Ovary (tissue), 9 donors: Measurements from ENCODE around the gene THRA. TPM values are rescaled to one million over a fixed set of nuclear protein-coding genes. Genes with fewer than 3 reads are reported as not detected.
A peak's percentile ranks its signal among the peaks of the same experiment; 100 is the strongest.

Source experiments
- DNase-seq, 5 donors: peaks; one replicate each; pipeline ENCODE4 v3.0.0-alpha.2; 2019 to 2020
- H3K27ac ChIP-seq, 2 donors: fragments of 200-600 bp; one replicate each; pipeline versions ENCODE4 v1.5.1 to v1.8.0; 2019 to 2022
- H3K27me3 ChIP-seq: fragments of 200-600 bp; one replicate; pipeline ENCODE4 v1.8.0; 2022
- H3K36me3 ChIP-seq: fragments of 200-600 bp; sonication (generic); one replicate; pipeline ENCODE4 v1.5.1; 2019
- H3K4me1 ChIP-seq: one replicate; pipeline ENCODE4 v1.8.1; 2013; ENCODE audit warnings: mild to moderate bottlenecking, moderate library complexity; ENCODE audit not compliant: insufficient read depth
- H3K4me3 ChIP-seq: fragments of 200-600 bp; sonication (generic); one replicate; pipeline ENCODE4 v1.5.1; 2017
- H3K9me3 ChIP-seq, 2 donors: fragments of 200-600 bp in 1 of 2; sonication (generic) in 1 of 2; one replicate each; pipeline versions ENCODE4 v1.5.1 to v1.8.1; 2013 to 2019; ENCODE audit warnings: mild to moderate bottlenecking in 1 of 2, moderate library complexity in 1 of 2
- EP300 ChIP-seq: sonication (generic); formaldehyde crosslinking; IDR thresholded peaks from one replicate; pipeline ENCODE4 v1.6.1; 2017; ENCODE audit warnings: antibody characterized with exemption
- POLR2A ChIP-seq: fragments of 450-650 bp; IDR thresholded peaks from one replicate; pipeline ENCODE4 v1.6.1; 2017; ENCODE audit warnings: antibody characterized with exemption, mild to moderate bottlenecking, moderate library complexity
- WGBS, 3 donors: extraction: QIAGEN DNeasy Blood & Tissue Kit in 1 of 3; methylation state at CpG; one replicate each; pipeline versions ENCODE4 v1.1.5 to v1.1.7; 2013 to 2017; 5-methylcytosine and 5-hydroxymethylcytosine counted together
- intact Hi-C, 4 donors: fragments of 100-400 bp; cut with DNase I; formaldehyde crosslinking; loops; one replicate each; pipeline versions ENCODE4 v1.11.0 to v1.15.1; 2022 to 2023
- polyA plus RNA-seq, 2 donors: library from polyadenylated mRNA; stranded (reverse); fragments of 200-250 nt in 1 of 2; fragments of 350-450 nt in 1 of 2; fragmentation: Illumina TruSeq in 1 of 2; extraction: RNeasy Lipid Tissue Mini Kit (QIAGEN cat#74804) in 1 of 2; gene quantifications; one replicate each; pipeline ENCODE4 v1.2.3, GENCODE V29; 2013 to 2014
- total RNA-seq, 7 donors: library from RNA; depleted of rRNA in 2 of 7; stranded (reverse); fragments of >200 nt in 2 of 7; fragmentation: NEBNext Ultra II Directional in 3 of 7; extraction: Animal tissue kit (Norgen Biotek cat#: 25700) in 3 of 7; gene quantifications; one replicate each; pipeline versions ENCODE4 v1.1.0 to v1.2.4, GENCODE V29; 2016 to 2023
- TF ChIP-seq, protein P1 (sequence below), 3 donors: fragments of 450-650 bp in 2 of 3; fragments of 200-600 bp in 1 of 3; IDR thresholded peaks; one replicate each; pipeline versions ENCODE4 v1.5.1 to v1.8.0; 2016 to 2022; ENCODE audit warnings: antibody characterized with exemption in 3 of 3, mild to moderate bottlenecking in 1 of 3
- donor health status: DM: no; HTN: no; CAD: no; lungs with moderate emphysema.
- donor health status: DM: no; HTN: no; CAD: no.
- donor health status: Bipolar disorder and iron deficiency.
- donor health status: DM: yes; HTN: yes; CAD: no.
- donor health status: DM: no; HTN: no; CAD: no.
- donor health status: DM: yes; HTN: yes; CAD: no.

THRA gene
- total and polyA plus RNA-seq, 9 donors = 51.4 to 129 (median 87.2) TPM

DNA sequence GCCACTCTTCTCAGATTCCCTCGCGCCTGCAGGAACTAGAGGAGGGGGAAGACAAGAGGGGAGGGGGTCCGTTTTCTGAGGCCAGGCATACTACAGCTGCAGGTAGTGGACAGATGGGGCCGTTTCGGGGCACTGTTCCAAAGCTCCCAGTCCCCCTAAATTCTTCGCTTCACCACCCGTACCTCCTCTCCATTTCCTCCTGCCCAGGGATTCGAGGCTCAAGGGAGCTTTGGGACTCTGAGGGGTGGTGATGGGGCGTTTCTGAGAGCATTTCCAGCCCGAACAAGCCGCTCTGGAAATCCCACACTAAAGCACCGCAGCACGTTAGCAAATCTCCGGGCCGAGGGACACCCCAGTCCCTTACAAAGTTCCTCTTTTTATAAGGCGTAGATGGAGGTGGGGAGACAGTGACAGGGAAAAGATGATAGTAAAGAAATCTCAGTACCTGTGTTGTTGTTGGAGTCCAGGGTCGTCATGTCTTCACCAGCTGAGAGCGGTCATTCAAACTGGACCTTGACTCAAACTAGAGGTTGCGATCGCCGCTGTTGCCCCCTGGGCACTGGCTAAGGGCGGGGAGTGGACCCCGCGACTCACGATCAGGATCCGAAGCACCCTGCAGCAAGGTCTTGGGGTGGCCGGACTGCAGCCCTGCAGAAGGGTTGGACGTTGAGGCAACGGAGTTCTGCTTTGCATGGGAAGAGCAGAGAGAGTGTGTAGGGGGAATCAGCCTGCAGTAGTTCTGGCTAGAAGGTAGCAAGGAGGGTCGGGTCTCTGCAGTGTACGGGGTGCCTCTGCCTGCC, 37.1 kb downstream of the THRA start:
- Histone ChIP-seq H3K27me3 (no peaks in the 10 kb centered on the region), H3K4me1 (peaks cover 38% of the 10 kb centered on the region), H3K36me3 (no peaks in the 10 kb centered on the region), H3K9me3 (no peaks in the 10 kb centered on the region), H3K27ac (peak overlapping the region; percentile 89 to 96), H3K4me3 (peak overlapping the region; percentile 65)
- DNase-seq = peak in 1 of 5 donors; percentile 48
- 0 to 1% (median 1%) methylated on average over 29 to 31 of the region's 31 CpGs for WGBS, 3 donors
- intact Hi-C loops = loop anchor here in 1 of 4 donors (5.0 kb wide), 1 partner anchor 38 kb away; the partner anchor contains the start of gene THRA
- TF ChIP-seq, protein P1, sequence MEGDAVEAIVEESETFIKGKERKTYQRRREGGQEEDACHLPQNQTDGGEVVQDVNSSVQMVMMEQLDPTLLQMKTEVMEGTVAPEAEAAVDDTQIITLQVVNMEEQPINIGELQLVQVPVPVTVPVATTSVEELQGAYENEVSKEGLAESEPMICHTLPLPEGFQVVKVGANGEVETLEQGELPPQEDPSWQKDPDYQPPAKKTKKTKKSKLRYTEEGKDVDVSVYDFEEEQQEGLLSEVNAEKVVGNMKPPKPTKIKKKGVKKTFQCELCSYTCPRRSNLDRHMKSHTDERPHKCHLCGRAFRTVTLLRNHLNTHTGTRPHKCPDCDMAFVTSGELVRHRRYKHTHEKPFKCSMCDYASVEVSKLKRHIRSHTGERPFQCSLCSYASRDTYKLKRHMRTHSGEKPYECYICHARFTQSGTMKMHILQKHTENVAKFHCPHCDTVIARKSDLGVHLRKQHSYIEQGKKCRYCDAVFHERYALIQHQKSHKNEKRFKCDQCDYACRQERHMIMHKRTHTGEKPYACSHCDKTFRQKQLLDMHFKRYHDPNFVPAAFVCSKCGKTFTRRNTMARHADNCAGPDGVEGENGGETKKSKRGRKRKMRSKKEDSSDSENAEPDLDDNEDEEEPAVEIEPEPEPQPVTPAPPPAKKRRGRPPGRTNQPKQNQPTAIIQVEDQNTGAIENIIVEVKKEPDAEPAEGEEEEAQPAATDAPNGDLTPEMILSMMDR (IDR thresholded peaks at IDR 0.05) = no peak
- TF ChIP-seq EP300 = no peak
- TF ChIP-seq POLR2A = no peak

DNA sequence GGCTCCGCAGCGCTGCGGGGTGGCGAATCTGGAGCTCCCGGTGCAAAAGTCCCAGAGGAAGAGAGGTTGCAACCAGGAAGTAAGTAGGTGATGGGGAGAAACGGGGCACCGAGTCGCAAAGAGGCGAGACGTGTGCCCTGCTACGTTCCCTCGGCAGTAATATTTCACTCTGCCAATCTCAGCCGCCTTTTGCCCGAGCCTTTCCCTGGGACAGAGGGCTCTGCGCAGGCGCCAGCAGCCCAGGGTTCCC, 37.6 kb downstream of the THRA start, which contains the start of gene NR1D1:
Gene NR1D1 (minus strand): TSS at position 171 of the 250 bp plus-strand sequence. CDS start 495 bp downstream, outside the sequence.
- no peak for DNase-seq
- no peaks in the 10 kb centered on the region for H3K36me3 ChIP-seq
- H3K4me3 ChIP-seq = peak within 1 kb of the TSS; percentile 65
- no peaks in the 10 kb centered on the region for H3K9me3 ChIP-seq
- H3K27me3 ChIP-seq = no peaks in the 10 kb centered on the region
- H3K4me1 ChIP-seq = peaks cover 42% of the 10 kb centered on the region
- intact Hi-C loops = no loop called here
- WGBS, 3 donors = 0% methylated on average over 16 of the region's 16 CpGs
- TF ChIP-seq, protein P1 (IDR thresholded peaks at IDR 0.05) = no peak
- TF ChIP-seq POLR2A (no peak), EP300 (no peak)
- H3K27ac ChIP-seq = peak within 1 kb of the TSS; percentile 89 to 96

DNA sequence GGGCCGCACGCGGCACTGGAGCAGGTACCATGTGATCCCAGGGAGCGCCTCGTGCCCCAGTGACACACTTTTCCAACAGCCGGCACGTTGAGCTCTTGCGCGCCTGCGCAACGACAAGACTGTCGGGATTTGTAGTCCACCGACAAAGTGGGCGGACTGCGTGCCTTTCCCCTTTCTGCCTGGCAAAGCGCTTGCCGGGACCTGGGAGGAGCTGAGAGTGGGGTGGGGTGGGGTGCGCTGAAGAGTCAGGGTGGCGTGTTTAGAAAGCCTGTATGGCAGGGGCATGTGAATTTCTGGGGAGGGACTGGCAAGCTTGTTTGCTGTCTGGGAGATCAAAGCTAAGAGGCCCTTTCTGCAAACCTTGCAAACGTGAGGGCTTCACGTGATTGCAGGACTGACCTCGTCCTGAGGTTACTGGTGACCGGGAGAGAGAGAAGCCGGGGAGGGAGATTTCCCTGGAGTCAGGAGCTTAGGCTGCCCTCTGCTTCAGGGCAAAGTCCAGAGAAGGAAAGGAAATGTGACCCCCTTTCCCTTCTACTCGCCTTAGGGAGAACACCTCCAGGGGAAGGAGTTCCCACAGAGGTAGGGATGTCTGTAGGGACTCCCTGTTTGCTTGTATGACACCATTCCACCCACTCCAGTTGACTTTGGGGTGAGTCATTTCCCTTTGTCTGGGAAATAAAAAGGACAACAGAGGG, 38.1 kb downstream of the THRA start:
- 2% methylated on average over 25 of the region's 25 CpGs for WGBS, 3 donors
- peak; percentile 98 to 99 (median 98) for DNase-seq
- Histone ChIP-seq H3K27ac (peak overlapping the region; percentile 89 to 96), H3K27me3 (no peaks in the 10 kb centered on the region), H3K36me3 (no peaks in the 10 kb centered on the region), H3K9me3 (no peaks in the 10 kb centered on the region), H3K4me3 (peak overlapping the region; percentile 65), H3K4me1 (peaks cover 45% of the 10 kb centered on the region)
- TF ChIP-seq POLR2A = peak; percentile 91
- TF ChIP-seq, protein P1 (IDR thresholded peaks at IDR 0.05) = no peak
- TF ChIP-seq EP300 = peak; percentile 89
- intact Hi-C loops = no loop called here

DNA sequence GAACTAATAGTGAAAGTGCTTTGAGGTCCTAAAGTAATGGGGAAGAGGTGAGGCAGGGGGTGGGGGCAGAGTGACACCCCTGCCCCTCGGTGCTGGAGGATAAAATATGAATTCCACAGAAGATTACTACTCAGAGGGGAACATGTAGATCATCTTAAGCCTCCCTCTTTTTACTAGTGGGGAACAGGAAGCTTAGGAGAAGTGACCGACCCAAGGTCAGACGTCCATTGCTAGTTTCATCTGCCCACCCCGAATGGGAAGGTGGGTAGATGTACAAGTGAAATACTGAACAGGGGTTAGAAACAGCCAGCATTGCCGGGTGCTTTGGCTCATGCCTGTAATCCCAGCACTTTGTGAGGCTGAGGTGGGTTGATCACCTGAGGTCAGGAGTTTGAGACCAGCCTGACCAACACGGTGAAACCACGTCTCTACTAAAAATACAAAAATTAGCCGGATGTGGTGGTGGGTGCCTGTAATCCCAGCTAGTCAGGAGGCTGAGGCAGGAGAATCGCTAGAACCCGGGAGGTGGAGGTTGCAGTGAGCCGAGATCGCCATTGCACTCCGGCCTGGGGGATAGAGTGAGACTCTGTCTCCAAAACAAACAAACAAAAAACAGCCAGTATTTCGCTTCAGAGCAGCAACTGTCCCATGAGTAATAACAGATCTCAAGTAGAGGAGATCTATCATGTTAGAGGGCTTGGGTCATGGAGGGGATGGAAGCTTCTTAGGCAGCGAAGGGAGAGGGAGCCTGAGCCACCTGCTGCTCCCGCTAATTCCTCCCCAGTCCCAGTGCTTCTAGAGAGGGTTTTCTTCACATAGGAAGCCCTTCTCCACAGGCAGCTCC, 38.8 kb downstream of the THRA start:
- DNase-seq = no peak
- no peaks in the 10 kb centered on the region for H3K9me3 ChIP-seq
- H3K27me3 ChIP-seq = no peaks in the 10 kb centered on the region
- WGBS, 3 donors = 67 to 76% (median 72%) methylated on average over 16 of the region's 16 CpGs
- peak overlapping the region; percentile 65 for H3K4me3 ChIP-seq
- H3K27ac ChIP-seq = peak overlapping the region; percentile 89 to 96
- peaks cover 50% of the 10 kb centered on the region for H3K4me1 ChIP-seq
- TF ChIP-seq, protein P1 (IDR thresholded peaks at IDR 0.05) = no peak
- H3K36me3 ChIP-seq = no peaks in the 10 kb centered on the region
- intact Hi-C loops = no loop called here
